Myocyte (in vitro differentiated cells): ENCODE data around the gene PDZRN4. TPM values are rescaled to one million over a fixed set of nuclear protein-coding genes. Genes with fewer than 3 reads are reported as not detected.
A peak's percentile ranks its signal among the peaks of the same experiment; 100 is the strongest.
"Not testable (repeated sequence)": the region's sequence is repeated elsewhere in the genome, so short reads cannot be mapped to it uniquely, and the experiment has no call there.

Source experiments
- DNase-seq: peaks from one replicate; pipeline ENCODE4 v3.0.0-alpha.2; 2012; ENCODE audit warnings: low read depth
- total RNA-seq: library from RNA; depleted of rRNA; stranded (reverse); fragments of >200 nt; gene quantifications from 2 replicates; pipeline ENCODE4 v1.2.3, GENCODE V29; 2014

The PDZRN4 gene
- total RNA-seq, 1 donor from 2014 or later, result not detected

- DNase-seq, result no peak
These were observed 321.3 kb downstream of the PDZRN4 start for GRCh38 chr12:41509271-41510055.

GRCh38 chr12:41510470-41510869 lies 322.4 kb downstream of the PDZRN4 start:
- DNase-seq, result no peak

- DNase-seq, result no peak
These were observed 323.1 kb downstream of the PDZRN4 start for GRCh38 chr12:41511247-41511646.

GRCh38 chr12:41512497-41512896 lies 324.4 kb downstream of the PDZRN4 start:
- DNase-seq, result no peak

GRCh38 chr12:41514021-41514777 lies 326.1 kb downstream of the PDZRN4 start:
- DNase-seq, result no peak

- DNase-seq, result peak; percentile 7
These were observed 326.8 kb downstream of the PDZRN4 start for GRCh38 chr12:41514907-41515306.

GRCh38 chr12:41515953-41516352 lies 327.8 kb downstream of the PDZRN4 start:
- no peak for DNase-seq

GRCh38 chr12:41520869-41521268 lies 332.7 kb downstream of the PDZRN4 start:
- no peak for DNase-seq

GRCh38 chr12:41521872-41522379 lies 333.8 kb downstream of the PDZRN4 start:
- peak; percentile 84 for DNase-seq

- DNase-seq, result no peak
These were observed 338.9 kb downstream of the PDZRN4 start for GRCh38 chr12:41527062-41527461.

- DNase-seq, result no peak
These were observed 339.5 kb downstream of the PDZRN4 start for GRCh38 chr12:41527534-41528116.

GRCh38 chr12:41528874-41529273 lies 340.8 kb downstream of the PDZRN4 start:
- no peak for DNase-seq

- DNase-seq, result no peak
These were observed 342.3 kb downstream of the PDZRN4 start for GRCh38 chr12:41530441-41530840.

- no peak for DNase-seq
These were observed 343.2 kb downstream of the PDZRN4 start for GRCh38 chr12:41531147-41531829.

- DNase-seq, result no peak
These were observed 344.0 kb downstream of the PDZRN4 start for GRCh38 chr12:41532072-41532471.

GRCh38 chr12:41536813-41537490 lies 348.8 kb downstream of the PDZRN4 start:
- no peak for DNase-seq

GRCh38 chr12:41537522-41537921 lies 349.4 kb downstream of the PDZRN4 start:
- DNase-seq, result no peak

- DNase-seq, result no peak
These were observed 357.6 kb downstream of the PDZRN4 start for GRCh38 chr12:41545761-41546160.

GRCh38 chr12:41547071-41547470 lies 359.0 kb downstream of the PDZRN4 start:
- DNase-seq, result not testable (repeated sequence)

- DNase-seq, result no peak
These were observed 360.8 kb downstream of the PDZRN4 start for GRCh38 chr12:41548926-41549325.

- DNase-seq, result no peak
These were observed 364.5 kb downstream of the PDZRN4 start for GRCh38 chr12:41552588-41552987.
